GM12878 (cell line): ENCODE data around the gene MARCHF10. TPM values are rescaled to one million over a fixed set of nuclear protein-coding genes. Genes with fewer than 3 reads are reported as not detected.
A peak's percentile ranks its signal among the peaks of the same experiment; 100 is the strongest.

Experiments used
- ATAC-seq: fragments of 200-7000 bp; cut with Tn5 transposase; 3 replicates; pipeline ENCODE4 v1.9.1; 2020; ENCODE audit warnings: mild to moderate bottlenecking, moderate library complexity
- BruUV-seq: library from RNA; stranded (reverse); fragments of 400-500 nt; replicated peaks from 2 replicates; lab custom pipeline; 2021; lab: Mats Ljungman, UMichigan
- CTCF ChIA-PET: fragments of 300-600 bp; sonication (Branson Sonifier 250); formaldehyde crosslinking; extraction: SDS; loops from one replicate; lab custom pipeline; 2021; ENCODE audit warnings: inconsistent platforms; lab: Yijun Ruan, JAX
- POLR2A ChIA-PET: fragments of 350-600 bp; formaldehyde crosslinking; extraction: SDS; loops from one replicate; lab custom pipeline; 2021; ENCODE audit warnings: inconsistent platforms; lab: Charles Lee
- RAD21 ChIA-PET: fragments of 300-600 bp; sonication (Branson Sonifier 250); formaldehyde crosslinking; loops from one replicate; lab custom pipeline; 2023; ENCODE audit warnings: antibody characterized with exemption; ENCODE audit not compliant: unreplicated experiment; lab: Charles Lee
- SMC1A ChIA-PET: fragments of 300-600 bp; sonication (Branson Sonifier 250); formaldehyde crosslinking; loops from one replicate; lab custom pipeline; 2023; ENCODE audit not compliant: unreplicated experiment, uncharacterized antibody; lab: Charles Lee
- DNase-seq: peaks from one replicate; pipeline ENCODE4 v3.0.0-alpha.2; 2011; ENCODE audit warnings: low read depth, low spot score
- FAIRE-seq: peaks from 3 replicates; lab custom pipeline; 2011; peaks lifted over from hg19 to GRCh38; lab: Jason Lieb, UNC
- H2AFZ ChIP-seq: 2 replicates; pipeline ENCODE4 v1.6.0; 2011; ENCODE audit warnings: low read depth, low read length, control low read depth; ENCODE audit not compliant: control insufficient read depth
- H3K27ac ChIP-seq: 2 replicates; pipeline ENCODE4 v1.5.1; 2011; ENCODE audit warnings: control low read depth; ENCODE audit not compliant: control insufficient read depth, insufficient read depth
- H3K27me3 ChIP-seq, 2 experiments: replicated peaks in 1 of 2; 2 replicates each; pipeline versions ENCODE4 v1.6.0 to v1.6.1; 2011; ENCODE audit warnings: low read length in 1 of 2; ENCODE audit not compliant: control insufficient read depth in 2 of 2, insufficient read depth in 2 of 2
- H3K36me3 ChIP-seq, 2 experiments: 2 replicates each; pipeline ENCODE4 v1.5.1; 2011; ENCODE audit warnings: low read length in 1 of 2; ENCODE audit not compliant: control insufficient read depth in 2 of 2, insufficient read depth in 2 of 2
- H3K4me1 ChIP-seq: 2 replicates; pipeline ENCODE4 v1.6.1; 2011; ENCODE audit warnings: mild to moderate bottlenecking, low read length, moderate library complexity, mixed read lengths; ENCODE audit not compliant: control insufficient read depth, insufficient read depth
- H3K4me2 ChIP-seq: 2 replicates; pipeline ENCODE4 v1.6.0; 2011; ENCODE audit warnings: control low read depth; ENCODE audit not compliant: control insufficient read depth, insufficient read depth
- H3K4me3 ChIP-seq: fragments of 200-600 bp; sonication (generic); 2 replicates; pipeline ENCODE4 v1.5.1; 2016
- H3K79me2 ChIP-seq: 2 replicates; pipeline ENCODE4 v1.6.0; 2011; ENCODE audit warnings: low read length; ENCODE audit not compliant: control insufficient read depth, insufficient read depth
- H3K9ac ChIP-seq: 2 replicates; pipeline ENCODE4 v1.8.0; 2011; ENCODE audit warnings: low read length, control low read depth, mixed read lengths; ENCODE audit not compliant: control insufficient read depth, insufficient read depth
- H3K9me3 ChIP-seq: replicated peaks from 3 replicates; pipeline ENCODE4 v1.5.1; 2011; ENCODE audit warnings: mild to moderate bottlenecking, low read length; ENCODE audit not compliant: control insufficient read depth, insufficient read depth
- H4K20me1 ChIP-seq: 2 replicates; pipeline ENCODE4 v1.6.0; 2011; ENCODE audit not compliant: control insufficient read depth, insufficient read depth
- ATF3 ChIP-seq: IDR thresholded peaks from 2 replicates; pipeline ENCODE4 v1.6.1; 2011; ENCODE audit warnings: low read depth, mild to moderate bottlenecking, low read length, moderate library complexity, borderline replicate concordance; ENCODE audit errors: extremely low read depth
- BCL11A ChIP-seq: IDR thresholded peaks from 2 replicates; pipeline ENCODE4 v1.6.1; 2011; ENCODE audit warnings: low read depth, low read length
- SMARCA5 ChIP-seq: fragments of 450-650 bp; IDR thresholded peaks from 2 replicates; pipeline ENCODE4 v1.6.1; 2017; ENCODE audit warnings: mild to moderate bottlenecking
- SREBF2 ChIP-seq: IDR thresholded peaks from 2 replicates; pipeline ENCODE4 v1.6.1; 2012; ENCODE audit warnings: mild to moderate bottlenecking, low read length
- TCF3 ChIP-seq: IDR thresholded peaks from 2 replicates; pipeline ENCODE4 v1.6.1; 2012; ENCODE audit warnings: low read depth, mild to moderate bottlenecking, low read length, borderline replicate concordance; ENCODE audit not compliant: insufficient read depth
- ZNF24 ChIP-seq: fragments of 450-650 bp; IDR thresholded peaks from 2 replicates; pipeline ENCODE4 v1.6.1; 2017; ENCODE audit warnings: antibody characterized with exemption, mild to moderate bottlenecking
- ZNF622 ChIP-seq: fragments of 450-650 bp; IDR thresholded peaks from 2 replicates; pipeline ENCODE4 v1.6.1; 2017; ENCODE audit warnings: mild to moderate bottlenecking, inconsistent platforms
- WGBS: methylation state at CpG from one replicate; pipeline ENCODE4 v1.1.6; 2016; ENCODE audit warnings: low lambda C conversion rate; ENCODE audit not compliant: insufficient replicate concordance, insufficient coverage; ENCODE audit errors: missing lambda C conversion rate; 5-methylcytosine and 5-hydroxymethylcytosine counted together
- in situ Hi-C: fragments of 300-500 bp; cut with MboI; formaldehyde crosslinking; loops from 9 replicates; pipeline ENCODE4 v1.14.3; 2018; ENCODE audit warnings: mixed read lengths
- intact Hi-C: fragments of 100-400 bp; cut with micrococcal nuclease; formaldehyde crosslinking; loops from one replicate; pipeline ENCODE4 v1.14.2; 2022; ENCODE audit not compliant: unreplicated experiment
- polyA plus RNA-seq, 11 experiments: library from polyadenylated mRNA; depleted of rRNA in 4 of 11; unstranded in 6 of 11; stranded (reverse) in 5 of 11; fragments of >200 nt; fragmentation: Nextera tagmentation in 4 of 11; fragmentation: Illumina TruSeq in 1 of 11; extraction: Ambion mirVana in 4 of 11; extraction: Trizol in 1 of 11; gene quantifications; 1 replicate in 1 of 11; 2 replicates in 10 of 11; pipeline versions ENCODE4 v1.2.1 to v1.2.3, GENCODE V29; 2011 to 2016; ENCODE audit warnings: inconsistent platforms in 2 of 11, missing spikeins in 2 of 11, low read depth in 1 of 11
- total RNA-seq, 4 experiments: library from RNA; depleted of rRNA in 3 of 4; stranded (reverse); fragments of >200 nt in 3 of 4; fragmentation: Illumina TruSeq in 1 of 4; extraction: Trizol in 1 of 4; gene quantifications; 2 replicates each; pipeline versions ENCODE4 v1.2.1 to v1.2.3, GENCODE V29; 2013 to 2021

The MARCHF10 gene
- total and polyA plus RNA-seq, 10 of the 15 experiments (the other 5 are each of a cell fraction or from before 2014, with no cell fraction given): 0.11 to 0.24 TPM; not detected in 8

GRCh38 chr17:62705156-62705777 lies 102.8 kb downstream of the MARCHF10 start:
- no peaks in the 10 kb centered on the region for H3K36me3 ChIP-seq
- 68% methylated on average over 11 of the region's 11 CpGs for WGBS
- peaks cover 7% of the 10 kb centered on the region; the same call in 2 of the 3 replicates for H3K9me3 ChIP-seq
- POLR2A ChIA-PET: no interaction called here
- in situ Hi-C loops (no loop called here), intact Hi-C loops (no loop called here)
- H3K27ac ChIP-seq: no peak overlapping the region
- H2AFZ ChIP-seq: no peak overlapping the region
- H3K9ac ChIP-seq: no peak overlapping the region
- SMC1A ChIA-PET: interaction anchor here (0.9 to 1.1 kb wide), 4 partner anchors 16 to 701 kb away, joined by 3 to 4 read pairs (median 3); no protein-coding TSS in a partner anchor
- H3K4me1 ChIP-seq: no peaks in the 10 kb centered on the region
- no peaks in the 10 kb centered on the region for H4K20me1 ChIP-seq
- H3K27me3 ChIP-seq: peaks cover 2 to 8% of the 10 kb centered on the region in 2 experiments; a peak in 2 of 4 replicates
- no peak overlapping the region for H3K4me2 ChIP-seq
- no peak overlapping the region for H3K4me3 ChIP-seq
- ATAC-seq (no peak), FAIRE-seq (no peak), DNase-seq (no peak)
- TF ChIP-seq ZNF24 (no peak), SREBF2 (no peak), SMARCA5 (no peak), BCL11A (no peak)
- no peaks in the 10 kb centered on the region for H3K79me2 ChIP-seq
- CTCF ChIA-PET: no interaction called here
- RAD21 ChIA-PET: no interaction called here
- no TSS peak for BruUV-seq

GRCh38 chr17:62704381-62704971 lies 103.6 kb downstream of the MARCHF10 start:
- Histone ChIP-seq H3K4me2 (peak overlapping the region; percentile 71), H3K79me2 (no peaks in the 10 kb centered on the region), H3K4me1 (no peaks in the 10 kb centered on the region), H3K27ac (no peak overlapping the region), H3K4me3 (peak overlapping the region; percentile 49; the same call in 1 of the 2 replicates), H3K9me3 (peaks cover 7% of the 10 kb centered on the region; the same call in 2 of the 3 replicates), H4K20me1 (no peaks in the 10 kb centered on the region), H3K36me3 (no peaks in the 10 kb centered on the region), H2AFZ (peak overlapping the region; percentile 55; the same call in 1 of the 2 replicates), H3K9ac (no peak overlapping the region), H3K27me3 (peaks cover 2 to 8% of the 10 kb centered on the region in 2 experiments; a peak in 2 of 4 replicates)
- SMC1A ChIA-PET: interaction anchor here (0.9 to 1.1 kb wide), 4 partner anchors 17 to 702 kb away, joined by 3 to 4 read pairs (median 3); no protein-coding TSS in a partner anchor
- in situ Hi-C loops: no loop called here
- TF ChIP-seq ATF3: no peak
- no peak for TF ChIP-seq ZNF622
- no peak for TF ChIP-seq TCF3
- ATAC-seq (no peak), DNase-seq (no peak), FAIRE-seq (no peak)
- 6% methylated on average over 27 of the region's 31 CpGs for WGBS
- CTCF ChIA-PET: no interaction called here
- BruUV-seq: no TSS peak
- intact Hi-C loops: no loop called here
- POLR2A ChIA-PET: no interaction called here
- RAD21 ChIA-PET: no interaction called here
